Fibroblast of lung (primary cell): ENCODE measurements around the gene AGAP1. TPM values are rescaled to one million over a fixed set of nuclear protein-coding genes. Genes with fewer than 3 reads are reported as not detected.

ENCODE experiments used
- DNase-seq, 2 donors: peaks; one replicate each; pipeline versions ENCODE4 v3.0.0 to v3.0.0-alpha.2; 2010; ENCODE audit warnings: low read depth in 2 of 2
- H2AFZ ChIP-seq: 2 replicates; pipeline ENCODE4 v1.5.1; 2012; ENCODE audit warnings: low read length, control low read depth, inconsistent platforms
- H3K27ac ChIP-seq: 2 replicates; pipeline ENCODE4 v1.5.1; 2011; ENCODE audit warnings: low read length, control low read depth; ENCODE audit not compliant: insufficient read depth
- H3K27me3 ChIP-seq: 2 replicates; pipeline ENCODE4 v1.5.1; 2011; ENCODE audit warnings: mild to moderate bottlenecking, low read length; ENCODE audit not compliant: control insufficient read depth, insufficient read depth
- H3K36me3 ChIP-seq: 2 replicates; pipeline ENCODE4 v1.5.1; 2011; ENCODE audit warnings: low read length; ENCODE audit not compliant: control insufficient read depth, insufficient read depth
- H3K4me1 ChIP-seq: 2 replicates; pipeline ENCODE4 v1.5.1; 2011; ENCODE audit warnings: low read length; ENCODE audit not compliant: control insufficient read depth, insufficient read depth; ENCODE audit errors: extremely low read depth
- H3K4me2 ChIP-seq: 2 replicates; pipeline ENCODE4 v1.5.1; 2011; ENCODE audit warnings: low read length, control low read depth; ENCODE audit not compliant: insufficient read depth; ENCODE audit errors: extremely low read depth
- H3K4me3 ChIP-seq, 4 experiments: fragments of 200-600 bp in 1 of 4; sonication (generic) in 1 of 4; replicated peaks in 1 of 4; 2 replicates each; pipeline ENCODE4 v1.5.1; 2011 to 2016; ENCODE audit warnings: low read length in 4 of 4, low read depth in 3 of 4, mild to moderate bottlenecking in 3 of 4, control low read depth in 2 of 4, inconsistent platforms in 1 of 4, mixed read lengths in 1 of 4; ENCODE audit not compliant: insufficient read depth in 1 of 4; ENCODE audit errors: control extremely low read depth in 1 of 4
- H3K79me2 ChIP-seq: 2 replicates; pipeline ENCODE4 v1.5.1; 2012; ENCODE audit warnings: mild to moderate bottlenecking, low read length, inconsistent platforms; ENCODE audit not compliant: control insufficient read depth, insufficient read depth
- H3K9ac ChIP-seq: 2 replicates; pipeline ENCODE4 v1.5.1; 2011; ENCODE audit warnings: mild to moderate bottlenecking, low read length, control low read depth; ENCODE audit not compliant: insufficient read depth
- H3K9me3 ChIP-seq: 2 replicates; pipeline ENCODE4 v1.5.1; 2012; ENCODE audit warnings: low read depth, low read length; ENCODE audit not compliant: control insufficient read depth, insufficient read depth
- H4K20me1 ChIP-seq: 2 replicates; pipeline ENCODE4 v1.5.1; 2011; ENCODE audit warnings: low read length; ENCODE audit not compliant: control insufficient read depth, insufficient read depth; ENCODE audit errors: extremely low read depth
- EZH2 ChIP-seq: IDR thresholded peaks from 2 replicates; pipeline ENCODE4 v1.5.1; 2012; ENCODE audit warnings: low read length, control low read depth, mild to moderate bottlenecking; ENCODE audit errors: missing control alignments
- polyA plus RNA-seq, 2 donors: library from polyadenylated mRNA; depleted of rRNA in 1 of 2; stranded (reverse) in 1 of 2; unstranded in 1 of 2; fragments of >200 nt; gene quantifications; 2 replicates each; pipeline ENCODE4 v1.2.1, GENCODE V29; 2011 to 2012; ENCODE audit warnings: missing spikeins in 1 of 2
- total RNA-seq: library from RNA; depleted of rRNA; stranded (reverse); fragments of >200 nt; gene quantifications from 2 replicates; pipeline ENCODE4 v1.2.1, GENCODE V29; 2014
- TF ChIP-seq, protein P1 (sequence below), 2 donors: IDR thresholded peaks in 1 of 2; conservative IDR thresholded peaks in 1 of 2; 1 replicate in 1 of 2; 2 replicates in 1 of 2; pipeline ENCODE4 v1.5.1; 2011 to 2012; ENCODE audit warnings: low read length in 2 of 2, control low read depth in 1 of 2, inconsistent platforms in 1 of 2, low read depth in 1 of 2, mild to moderate bottlenecking in 1 of 2

Gene AGAP1
- total and polyA plus RNA-seq, 2 donors (not counting 1 experiment from before 2014, with no cell fraction given), result 10.6 to 14.0 TPM

DNA sequence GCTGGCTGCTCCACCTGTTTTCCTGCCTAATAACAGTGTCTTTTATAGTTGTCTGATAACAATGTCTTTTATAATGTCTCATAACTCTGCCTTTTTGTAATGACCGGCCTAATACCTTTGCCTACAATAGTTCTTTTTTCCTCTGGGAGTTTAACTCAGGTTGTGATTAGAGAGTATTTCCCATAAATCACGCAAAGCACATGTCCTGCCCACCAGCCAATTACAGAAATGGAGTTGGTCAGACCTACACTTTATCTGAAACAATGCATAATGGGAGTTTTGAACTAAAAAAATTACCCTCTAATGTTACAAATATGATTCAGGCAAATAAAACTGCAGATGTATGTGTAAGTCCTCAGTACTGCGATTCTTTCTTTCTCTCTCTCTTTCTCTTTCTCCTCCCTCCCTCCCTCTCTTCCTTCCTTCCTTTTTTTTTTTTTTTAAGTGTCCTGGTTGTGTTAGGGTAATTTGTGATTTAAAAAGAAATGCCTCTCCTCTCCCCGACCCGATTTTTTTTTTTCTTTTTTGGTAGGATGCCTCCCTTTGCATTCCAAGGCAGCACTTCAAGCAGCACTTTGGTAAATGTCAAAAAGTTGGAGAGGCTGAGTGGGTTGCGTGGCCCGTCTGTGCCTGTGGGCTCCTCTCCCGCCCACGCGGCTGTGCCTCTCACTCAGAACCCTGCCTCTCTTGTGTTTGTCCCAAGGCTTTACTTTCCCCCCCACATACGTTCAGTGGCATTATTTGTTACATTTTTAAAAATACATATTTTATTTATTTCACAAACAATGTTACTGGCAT lies 147.3 kb downstream of the AGAP1 start:
- Histone ChIP-seq H3K4me2 (peak overlapping the region; percentile 39), H3K9me3 (no peaks in the 10 kb centered on the region), H3K4me3 (peak overlapping the region in 1 of 4 experiments; percentile 26), H3K9ac (no peak overlapping the region), H3K27me3 (no peaks in the 10 kb centered on the region), H3K79me2 (peaks cover 4% of the 10 kb centered on the region), H3K27ac (peak overlapping the region; percentile 91), H2AFZ (no peak overlapping the region), H3K4me1 (peaks cover 35% of the 10 kb centered on the region), H4K20me1 (no peaks in the 10 kb centered on the region), H3K36me3 (no peaks in the 10 kb centered on the region)
- TF ChIP-seq, protein P1, sequence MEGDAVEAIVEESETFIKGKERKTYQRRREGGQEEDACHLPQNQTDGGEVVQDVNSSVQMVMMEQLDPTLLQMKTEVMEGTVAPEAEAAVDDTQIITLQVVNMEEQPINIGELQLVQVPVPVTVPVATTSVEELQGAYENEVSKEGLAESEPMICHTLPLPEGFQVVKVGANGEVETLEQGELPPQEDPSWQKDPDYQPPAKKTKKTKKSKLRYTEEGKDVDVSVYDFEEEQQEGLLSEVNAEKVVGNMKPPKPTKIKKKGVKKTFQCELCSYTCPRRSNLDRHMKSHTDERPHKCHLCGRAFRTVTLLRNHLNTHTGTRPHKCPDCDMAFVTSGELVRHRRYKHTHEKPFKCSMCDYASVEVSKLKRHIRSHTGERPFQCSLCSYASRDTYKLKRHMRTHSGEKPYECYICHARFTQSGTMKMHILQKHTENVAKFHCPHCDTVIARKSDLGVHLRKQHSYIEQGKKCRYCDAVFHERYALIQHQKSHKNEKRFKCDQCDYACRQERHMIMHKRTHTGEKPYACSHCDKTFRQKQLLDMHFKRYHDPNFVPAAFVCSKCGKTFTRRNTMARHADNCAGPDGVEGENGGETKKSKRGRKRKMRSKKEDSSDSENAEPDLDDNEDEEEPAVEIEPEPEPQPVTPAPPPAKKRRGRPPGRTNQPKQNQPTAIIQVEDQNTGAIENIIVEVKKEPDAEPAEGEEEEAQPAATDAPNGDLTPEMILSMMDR (conservative IDR thresholded peaks at IDR 0.05 in 1 of 2, IDR thresholded peaks at IDR 0.05 in 1 of 2; ENCODE audit: low read depth in 1 of 2, low read length in 2 of 2), result no peak
- no peak for TF ChIP-seq EZH2
- DNase-seq, result peak; percentile 43 to 63

DNA sequence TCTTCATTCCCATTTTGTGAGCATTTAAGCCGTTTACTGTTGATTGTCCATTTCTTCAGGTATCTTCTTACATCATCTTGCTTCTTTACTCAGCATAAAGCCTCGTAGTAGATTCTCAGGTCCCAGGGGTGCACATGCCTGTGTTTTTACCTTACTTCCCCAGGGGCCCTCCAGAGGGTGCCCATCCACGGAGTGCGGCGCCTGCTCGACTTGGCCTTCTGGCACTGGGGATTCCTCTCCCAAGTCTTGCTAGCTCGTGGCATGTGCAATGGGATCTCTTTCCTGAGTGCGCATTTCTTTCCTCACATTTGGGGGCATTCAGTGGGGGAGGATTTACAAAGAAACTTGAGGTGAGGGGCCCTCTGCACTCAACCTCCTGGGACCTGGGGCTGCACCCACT lies 148.1 kb downstream of the AGAP1 start:
- Histone ChIP-seq H3K36me3 (no peaks in the 10 kb centered on the region), H3K4me1 (peaks cover 35% of the 10 kb centered on the region), H3K27me3 (no peaks in the 10 kb centered on the region), H2AFZ (no peak overlapping the region), H3K4me3 (no peak overlapping the region), H3K9me3 (no peaks in the 10 kb centered on the region), H3K27ac (peak overlapping the region; percentile 91), H4K20me1 (no peaks in the 10 kb centered on the region), H3K79me2 (peaks cover 4% of the 10 kb centered on the region), H3K9ac (no peak overlapping the region), H3K4me2 (peak overlapping the region; percentile 32)
- no peak for TF ChIP-seq EZH2
- TF ChIP-seq, protein P1 (conservative IDR thresholded peaks at IDR 0.05 in 1 of 2, IDR thresholded peaks at IDR 0.05 in 1 of 2; ENCODE audit: low read depth in 1 of 2, low read length in 2 of 2), result no peak
- DNase-seq, result no peak

GRCh38 chr2:235642446-235643098 lies 148.7 kb downstream of the AGAP1 start:
- no peaks in the 10 kb centered on the region for H3K27me3 ChIP-seq
- H3K79me2 ChIP-seq, result peaks cover 4% of the 10 kb centered on the region
- no peak overlapping the region for H3K9ac ChIP-seq
- no peak overlapping the region for H3K4me3 ChIP-seq
- H4K20me1 ChIP-seq, result no peaks in the 10 kb centered on the region
- H3K9me3 ChIP-seq, result no peaks in the 10 kb centered on the region
- TF ChIP-seq, protein P1 (conservative IDR thresholded peaks at IDR 0.05 in 1 of 2, IDR thresholded peaks at IDR 0.05 in 1 of 2; ENCODE audit: low read depth in 1 of 2, low read length in 2 of 2), result peak in 1 of 2 donors; percentile 32
- no peak for TF ChIP-seq EZH2
- peaks cover 35% of the 10 kb centered on the region for H3K4me1 ChIP-seq
- peak overlapping the region; percentile 91 for H3K27ac ChIP-seq
- no peaks in the 10 kb centered on the region for H3K36me3 ChIP-seq
- peak; percentile 74 to 79 for DNase-seq
- no peak overlapping the region for H2AFZ ChIP-seq
- H3K4me2 ChIP-seq, result peak overlapping the region; percentile 32
